NCI-H2081 treated with DMSO at 0.1 percent for 48 hours (cell line): ENCODE data around the gene CD40.
"Not testable (repeated sequence)": the region's sequence is repeated elsewhere in the genome, so short reads cannot be mapped to it uniquely, and the experiment has no call there.

ENCODE experiments used
- DNase-seq: peaks from one replicate; lab custom pipeline; 2025; lab: John Stamatoyannopoulos, UW

The CD40 gene

DNA sequence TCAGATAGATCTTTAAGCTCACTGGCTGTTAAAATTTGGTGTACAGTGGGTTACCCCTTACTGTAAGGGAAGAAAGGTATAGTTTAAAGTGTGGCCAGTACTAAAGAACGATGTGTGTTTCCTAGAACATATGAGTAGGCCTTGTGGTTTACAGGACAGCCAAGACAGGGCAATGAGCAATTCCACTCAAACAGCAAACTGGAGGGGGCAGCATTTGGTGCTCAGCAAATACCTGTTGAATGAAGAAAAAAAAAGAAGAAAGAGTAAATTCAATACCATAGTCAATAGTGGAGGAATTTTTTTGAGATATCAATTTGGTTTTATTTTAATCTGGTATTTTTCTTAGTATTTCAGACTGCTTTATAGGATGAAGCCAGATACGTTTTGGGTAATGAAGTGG is 24.6 kb upstream of the CD40 start:
- DNase-seq: no peak

- DNase-seq: no peak
Observed at GRCh38 chr20:46099491-46100287, 18.4 kb upstream of the CD40 start.

DNA sequence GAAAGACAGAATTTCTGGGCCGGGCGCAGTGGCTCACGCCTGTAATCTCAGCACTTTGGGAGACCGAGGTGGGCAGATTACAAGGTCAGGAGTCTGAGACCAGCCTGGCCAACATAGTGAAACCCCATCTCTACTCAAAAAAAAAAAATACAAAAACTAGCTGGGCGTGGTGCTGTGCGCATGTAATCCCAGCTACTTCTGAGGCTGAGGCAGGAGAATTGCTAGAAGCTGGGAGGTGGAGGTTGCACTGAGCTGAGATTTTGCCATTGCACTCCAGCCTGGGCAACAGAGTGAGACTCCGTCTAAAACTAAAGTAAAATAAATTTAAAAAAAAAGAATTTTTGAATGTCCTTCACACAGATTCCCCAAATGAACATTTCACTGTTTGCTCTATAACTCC is 17.7 kb upstream of the CD40 start:
- DNase-seq: not testable (repeated sequence)

DNA sequence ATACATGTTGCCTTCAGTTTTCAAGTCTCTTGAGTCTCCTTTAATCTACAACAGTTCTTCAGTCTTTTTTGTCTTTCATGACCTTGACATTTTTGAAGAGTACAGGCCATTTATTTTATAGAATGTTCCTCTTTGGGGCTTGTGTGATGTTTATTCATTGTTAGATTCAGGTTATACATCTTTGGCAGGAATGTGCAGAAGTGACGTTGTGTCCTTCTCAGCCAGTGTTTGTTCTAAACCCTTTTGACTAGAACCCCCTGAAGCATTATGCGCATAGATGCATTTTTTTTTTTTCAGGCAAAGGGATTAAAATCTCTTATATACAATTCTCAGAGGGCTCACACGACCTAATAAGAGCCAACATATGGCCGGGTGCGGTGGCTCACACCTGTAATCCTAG is 17.1 kb upstream of the CD40 start:
- DNase-seq: no peak

DNA sequence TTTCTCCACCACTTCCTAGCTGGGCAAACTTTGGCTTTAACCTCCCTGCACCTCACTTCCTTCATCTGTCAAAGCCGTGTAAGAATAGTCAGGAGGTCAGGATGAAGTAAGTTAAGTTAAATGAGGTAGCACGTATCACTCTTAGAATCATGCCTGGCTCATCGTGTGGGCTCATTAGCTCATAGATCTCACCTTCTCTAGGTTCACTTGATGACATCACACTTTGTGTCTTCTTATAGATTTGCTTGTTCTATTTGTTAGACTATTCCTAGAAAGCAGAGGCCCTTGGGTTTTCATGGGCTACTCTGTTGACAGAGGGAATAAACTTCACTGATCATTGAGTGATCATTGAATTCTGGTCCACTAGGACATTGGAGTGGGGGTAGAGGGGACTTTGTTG is 16.2 kb upstream of the CD40 start:
- no peak for DNase-seq

GRCh38 chr20:46102940-46103339 is 15.2 kb upstream of the CD40 start:
- no peak for DNase-seq

- no peak for DNase-seq
Observed at GRCh38 chr20:46104262-46104661, 13.9 kb upstream of the CD40 start.

DNA sequence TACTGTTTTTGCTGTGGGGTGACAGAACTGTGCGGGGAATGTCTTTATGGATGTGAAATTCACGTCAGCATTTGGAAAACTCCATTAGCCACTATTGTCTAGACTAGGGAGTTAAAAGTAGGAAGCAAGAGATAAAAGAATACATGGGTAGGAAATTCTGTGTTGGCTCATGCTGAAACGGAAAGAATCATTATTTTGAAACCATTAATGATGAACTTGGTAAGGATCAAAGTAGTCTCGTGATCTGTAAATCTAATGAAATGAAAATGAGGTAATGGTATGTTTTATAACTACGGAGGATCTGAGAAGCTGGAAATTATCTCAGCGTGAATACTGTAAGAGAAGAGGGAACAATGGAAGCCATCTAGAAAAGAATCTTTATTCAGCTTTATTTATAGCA is 11.1 kb upstream of the CD40 start:
- no peak for DNase-seq

DNA sequence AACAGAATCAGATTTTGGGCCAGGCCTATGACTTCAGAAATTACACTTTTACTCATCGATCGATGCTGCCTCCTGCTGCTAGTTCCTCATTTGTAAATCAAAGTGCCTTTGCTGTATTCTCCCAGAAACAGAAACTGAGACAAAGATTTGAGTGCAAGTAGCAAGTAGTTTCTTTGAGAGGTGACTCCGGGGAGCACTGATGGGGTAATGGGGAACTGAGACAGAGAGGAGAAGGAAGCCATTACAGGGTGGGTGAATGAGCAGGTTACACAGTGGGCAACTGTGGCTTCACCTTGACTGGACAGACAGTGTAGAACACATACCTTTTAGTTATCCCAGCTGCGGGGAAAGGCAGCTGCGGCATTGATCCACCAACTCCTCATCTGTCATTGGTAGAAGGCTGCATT is 9.7 kb upstream of the CD40 start:
- no peak for DNase-seq

- no peak for DNase-seq
Observed at GRCh38 chr20:46108976-46109375, 9.1 kb upstream of the CD40 start.

DNA sequence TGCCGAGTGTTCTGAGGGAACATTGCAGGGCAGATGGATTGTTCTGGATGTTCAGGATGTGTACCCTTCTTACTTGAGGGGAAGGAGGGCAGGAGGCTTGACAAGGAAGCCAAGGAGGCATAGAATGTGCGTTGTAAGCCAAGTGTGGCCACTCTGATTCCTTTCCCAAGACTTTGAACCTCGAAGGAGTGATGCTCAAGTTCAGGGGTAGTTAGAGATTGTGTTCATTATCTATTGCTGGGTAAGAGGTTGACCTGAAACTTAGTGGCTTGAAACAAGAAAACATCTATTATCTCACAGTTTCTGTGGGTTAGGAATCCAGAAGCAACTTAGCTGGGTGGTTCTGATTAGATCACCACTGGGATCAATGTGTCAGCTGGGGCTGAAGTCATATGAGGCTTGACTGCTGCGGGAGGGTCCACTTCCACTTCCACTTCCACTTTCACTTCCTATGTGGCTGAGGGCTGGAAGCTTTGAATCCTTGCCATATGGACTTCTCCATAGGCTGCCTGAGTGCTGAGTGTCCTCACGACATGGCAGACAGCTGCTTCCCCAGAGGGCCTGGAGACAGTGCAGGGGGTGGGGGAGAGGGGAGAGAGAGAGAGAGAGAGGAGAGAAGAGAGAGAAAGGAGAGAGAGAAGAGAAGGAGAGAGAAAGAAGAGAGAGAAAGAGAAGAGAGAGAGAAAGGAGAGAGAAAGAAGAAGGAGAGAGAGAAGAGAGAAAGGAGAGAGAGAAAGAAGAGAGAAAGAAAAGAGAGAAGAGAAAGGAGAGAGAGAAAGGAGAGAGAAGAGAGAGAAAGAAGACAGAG is 6.9 kb upstream of the CD40 start:
- no peak for DNase-seq

GRCh38 chr20:46111836-46112212 is 6.3 kb upstream of the CD40 start:
- DNase-seq: no peak

GRCh38 chr20:46112430-46113112 is 5.5 kb upstream of the CD40 start:
- no peak for DNase-seq

DNA sequence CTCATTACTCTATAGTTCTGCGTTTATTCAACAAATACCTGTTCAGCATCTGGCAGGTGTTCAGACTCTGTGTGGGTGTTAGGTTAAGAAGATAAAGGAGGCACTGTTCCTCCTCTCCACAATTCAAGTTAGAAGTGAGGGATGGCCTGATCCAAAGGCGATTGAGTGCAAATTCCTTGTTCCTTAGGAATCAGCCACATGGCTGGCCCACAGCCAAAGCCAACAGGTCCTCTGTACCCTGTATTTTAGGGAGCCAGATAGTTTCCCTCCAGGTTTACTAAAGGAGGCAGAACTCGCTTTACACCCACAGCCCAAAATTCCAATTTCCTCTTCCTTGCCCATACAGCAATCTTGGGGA is 5.0 kb upstream of the CD40 start:
- DNase-seq: no peak

DNA sequence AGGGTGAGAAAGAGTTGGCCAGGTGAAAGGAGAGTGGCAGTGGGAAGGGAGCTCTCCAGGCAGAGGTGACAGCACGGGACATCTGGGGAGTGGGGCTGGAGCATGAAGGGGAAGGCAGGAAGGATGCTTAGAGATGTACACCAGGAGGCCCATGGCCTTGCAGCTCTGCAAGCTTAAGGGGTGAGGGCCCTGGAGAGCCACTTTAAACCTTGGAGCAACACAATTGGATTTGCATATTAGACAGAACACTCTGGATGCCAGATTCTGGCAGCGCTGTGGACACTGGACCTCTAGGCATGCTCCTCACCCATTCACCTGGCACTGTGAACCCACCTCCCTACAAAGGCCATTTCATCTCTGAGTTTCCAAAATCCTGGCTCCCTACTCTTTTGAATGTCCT is 3.7 kb upstream of the CD40 start:
- no peak for DNase-seq

GRCh38 chr20:46118481-46119020 is 437 bp downstream of the CD40 start:
- DNase-seq: no peak

- DNase-seq: no peak
Observed at GRCh38 chr20:46119028-46119546, 973 bp downstream of the CD40 start.

GRCh38 chr20:46119547-46119946 is 1.4 kb downstream of the CD40 start:
- no peak for DNase-seq

DNA sequence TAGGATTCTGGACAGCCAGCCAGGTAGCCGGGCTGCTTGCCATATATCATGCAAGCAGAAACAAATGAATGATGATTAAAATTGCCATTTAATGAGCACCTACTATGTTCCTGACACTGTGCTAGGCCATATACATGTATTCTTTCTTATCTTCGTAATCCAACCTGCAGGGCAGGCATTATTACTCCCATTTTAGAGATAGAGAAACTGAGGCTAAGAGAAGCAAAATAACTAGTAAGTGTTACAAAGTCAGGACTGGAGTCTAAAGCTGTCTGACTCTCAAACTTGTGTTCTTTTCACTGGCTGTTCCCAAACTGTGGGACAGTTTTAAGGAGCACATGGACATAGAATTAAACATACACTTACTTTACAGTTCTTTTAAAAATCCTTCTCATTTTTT is 2.0 kb downstream of the CD40 start:
- DNase-seq: no peak

DNA sequence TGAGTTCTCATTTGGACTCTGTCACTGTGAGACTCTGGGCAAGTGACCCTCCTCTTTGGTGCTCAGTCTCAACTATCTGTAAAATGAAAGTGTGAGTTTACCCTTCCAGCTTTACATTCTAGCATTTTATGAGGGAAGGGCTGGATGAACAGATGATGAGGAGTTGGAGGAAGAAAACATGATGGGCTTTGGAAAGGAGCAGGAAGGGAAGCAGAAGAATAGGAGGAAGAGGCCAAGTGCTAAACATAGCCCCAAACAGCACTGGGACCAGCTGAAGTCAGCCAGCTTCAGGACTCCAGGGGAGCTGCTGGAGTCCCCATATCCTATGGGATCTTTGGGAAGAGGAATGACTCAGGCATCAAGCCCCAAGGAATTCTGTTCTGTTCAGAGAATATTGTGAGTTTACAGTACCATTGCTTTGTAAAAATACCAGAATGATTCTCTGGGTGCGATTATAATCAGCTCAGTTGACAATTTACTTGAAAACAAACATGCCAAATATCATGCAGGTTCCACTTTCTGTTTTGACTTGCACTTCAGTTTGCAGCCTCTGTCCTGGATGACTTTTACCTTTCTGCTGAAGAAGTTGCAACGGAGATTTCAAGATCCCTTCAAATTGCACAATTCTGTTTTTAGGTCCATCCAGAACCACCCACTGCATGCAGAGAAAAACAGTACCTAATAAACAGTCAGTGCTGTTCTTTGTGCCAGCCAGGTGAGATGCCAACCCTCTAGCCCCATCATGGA is 3.2 kb downstream of the CD40 start:
- no peak for DNase-seq

GRCh38 chr20:46122071-46122470 is 4.0 kb downstream of the CD40 start:
- DNase-seq: no peak
